Measurements from ENCODE around the gene ITPR1.

ITPR1 gene

GRCh38 chr3:4730719-4731118 is 237.6 kb downstream of the ITPR1 start:
- DNase-seq (ENCODE audit: low spot score) = no peak
- in situ Hi-C loops (cut with MboI; ENCODE audit: low pct_unique_long_range_greater_than_20kb, low sequenced_read_pairs, unreplicated experiment) = no loop called here

GRCh38 chr3:4731543-4732111 is 238.5 kb downstream of the ITPR1 start:
- in situ Hi-C loops (cut with MboI; ENCODE audit: low pct_unique_long_range_greater_than_20kb, low sequenced_read_pairs, unreplicated experiment) = no loop called here
- DNase-seq (ENCODE audit: low spot score) = no peak

More at GRCh38 chr3:4730719-4731118, 237.6 kb downstream of the ITPR1 start:
- no peak for TF ChIP-seq CTCF (IDR thresholded peaks at IDR 0.05; ENCODE audit: extremely low read depth, insufficient read depth, missing control alignments)

GRCh38 chr3:4732925-4733324 is 239.8 kb downstream of the ITPR1 start:
- TF ChIP-seq CTCF (IDR thresholded peaks at IDR 0.05; ENCODE audit: extremely low read depth, insufficient read depth, missing control alignments) = no peak
- no peak for DNase-seq (ENCODE audit: low spot score)
- in situ Hi-C loops (cut with MboI; ENCODE audit: low pct_unique_long_range_greater_than_20kb, low sequenced_read_pairs, unreplicated experiment) = no loop called here

More at GRCh38 chr3:4731543-4732111, 238.5 kb downstream of the ITPR1 start:
- no peak for TF ChIP-seq CTCF (IDR thresholded peaks at IDR 0.05; ENCODE audit: extremely low read depth, insufficient read depth, missing control alignments)

- DNase-seq (ENCODE audit: low spot score) = no peak
- in situ Hi-C loops (cut with MboI; ENCODE audit: low pct_unique_long_range_greater_than_20kb, low sequenced_read_pairs, unreplicated experiment) = no loop called here
Observed at GRCh38 chr3:4734454-4734853, 241.3 kb downstream of the ITPR1 start.

GRCh38 chr3:4735243-4735642 is 242.1 kb downstream of the ITPR1 start:
- DNase-seq (ENCODE audit: low spot score) = no peak
- no peak for TF ChIP-seq CTCF (IDR thresholded peaks at IDR 0.05; ENCODE audit: extremely low read depth, insufficient read depth, missing control alignments)
- in situ Hi-C loops (cut with MboI; ENCODE audit: low pct_unique_long_range_greater_than_20kb, low sequenced_read_pairs, unreplicated experiment) = no loop called here

More at GRCh38 chr3:4734454-4734853, 241.3 kb downstream of the ITPR1 start:
- no peak for TF ChIP-seq CTCF (IDR thresholded peaks at IDR 0.05; ENCODE audit: extremely low read depth, insufficient read depth, missing control alignments)

GRCh38 chr3:4736284-4736861 is 243.2 kb downstream of the ITPR1 start:
- in situ Hi-C loops (cut with MboI; ENCODE audit: low pct_unique_long_range_greater_than_20kb, low sequenced_read_pairs, unreplicated experiment) = no loop called here
- DNase-seq (ENCODE audit: low spot score) = no peak
- TF ChIP-seq CTCF (IDR thresholded peaks at IDR 0.05; ENCODE audit: extremely low read depth, insufficient read depth, missing control alignments) = no peak
